HUDEP-2 (cell line): ENCODE data around the gene HPSE.
"Not testable (repeated sequence)": the region's sequence is repeated elsewhere in the genome, so short reads cannot be mapped to it uniquely, and the experiment has no call there.

Experiments
- DNase-seq, 76 experiments: peaks; one replicate each; lab custom pipeline; 2025; ENCODE audit not compliant: unreplicated experiment in 76 of 76; lab: John Stamatoyannopoulos, UW

Gene HPSE

DNA sequence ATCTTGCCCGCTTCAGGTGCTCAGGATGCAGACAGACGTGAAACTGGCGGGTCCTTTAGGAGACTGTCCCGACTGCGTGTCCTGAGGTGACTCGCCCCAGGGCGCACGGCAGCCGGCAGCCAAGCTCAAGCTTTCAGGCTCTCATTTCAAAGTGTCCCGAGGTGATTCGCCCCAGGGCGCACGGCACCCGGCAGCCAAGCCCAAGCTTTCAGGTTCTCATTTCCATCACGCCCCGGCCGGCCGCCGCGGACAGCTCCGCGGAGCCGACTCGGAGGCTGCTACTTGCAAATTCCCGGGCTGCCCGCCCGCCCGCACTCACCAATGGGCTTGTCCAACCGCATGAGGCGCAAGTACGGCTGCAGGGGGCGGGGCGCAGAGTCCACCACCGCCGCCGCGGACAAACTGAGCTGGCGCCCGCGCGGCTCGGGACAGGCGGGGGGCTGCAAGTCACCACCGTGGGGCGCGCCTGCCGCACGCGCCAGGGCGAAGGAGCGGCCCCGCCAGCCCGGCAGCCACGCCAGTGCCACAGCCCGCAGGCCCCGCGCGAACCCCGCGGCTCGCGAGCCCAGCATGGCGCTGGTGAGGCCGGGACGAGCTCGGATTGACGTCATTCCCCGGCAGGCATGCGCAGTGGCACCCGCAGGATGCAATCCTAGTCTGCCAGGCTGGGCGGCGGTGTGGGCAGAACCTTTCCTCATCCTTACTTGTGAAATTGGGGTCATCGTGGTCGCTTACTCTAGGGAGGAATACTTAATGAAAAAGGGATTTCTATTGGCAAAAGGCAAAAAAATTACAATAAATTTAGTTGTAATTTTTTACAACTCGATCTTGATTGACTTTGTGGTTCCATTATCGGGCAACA lies 50.2 kb downstream of the HPSE start, which contains the start of gene COQ2:
TSS of gene COQ2 (minus strand) at position 606 of the 862 bp plus-strand sequence. CDS start at position 572, 34 bp downstream.
- DNase-seq, result peak in 75 of 76 experiments; percentile 33 to 91 (median 84)

DNA sequence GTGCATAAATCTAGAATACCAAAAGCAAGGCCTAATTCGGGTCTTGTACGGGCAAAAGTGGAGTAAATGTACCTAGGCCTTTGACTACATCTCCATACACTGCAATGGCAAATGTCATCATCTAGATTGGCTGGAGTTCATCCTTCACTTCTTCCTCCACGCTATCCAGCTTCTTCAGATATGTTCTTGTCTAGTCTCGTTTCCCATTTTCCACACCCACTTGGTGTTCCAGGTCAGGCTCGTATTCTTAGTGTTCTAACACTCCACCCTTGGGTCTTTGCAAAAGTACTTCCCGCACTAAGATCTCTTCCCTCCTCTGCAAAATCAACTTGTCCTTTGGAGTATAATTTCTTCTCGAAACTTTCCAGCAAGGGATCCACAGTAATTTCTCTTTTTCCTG lies 51.5 kb downstream of the HPSE start:
- no peak for DNase-seq

DNA sequence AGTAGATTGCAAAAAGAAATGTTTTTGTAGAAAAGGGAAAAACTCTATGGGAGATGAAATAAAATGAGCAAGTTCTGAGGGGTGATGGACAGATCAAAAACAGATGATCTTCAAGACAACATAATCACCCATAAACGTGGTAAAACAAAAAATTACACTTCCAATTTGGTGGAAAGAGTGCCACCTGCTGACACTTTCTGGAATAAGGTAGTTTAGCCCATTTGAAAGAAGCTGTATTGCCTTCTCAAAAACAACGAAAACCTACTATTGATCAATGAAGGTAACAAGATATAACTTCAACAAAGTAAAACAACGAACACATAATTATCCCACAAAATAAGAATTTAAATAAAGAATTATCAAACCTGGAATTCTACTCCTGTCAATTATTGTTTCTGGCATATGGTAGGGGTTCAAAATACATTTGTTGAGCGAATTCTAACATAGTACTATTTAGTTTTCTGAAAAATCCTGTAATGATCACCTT lies 52.6 kb downstream of the HPSE start:
- peak in 43 of 76 experiments; percentile 1 to 67 (median 30) for DNase-seq

DNA sequence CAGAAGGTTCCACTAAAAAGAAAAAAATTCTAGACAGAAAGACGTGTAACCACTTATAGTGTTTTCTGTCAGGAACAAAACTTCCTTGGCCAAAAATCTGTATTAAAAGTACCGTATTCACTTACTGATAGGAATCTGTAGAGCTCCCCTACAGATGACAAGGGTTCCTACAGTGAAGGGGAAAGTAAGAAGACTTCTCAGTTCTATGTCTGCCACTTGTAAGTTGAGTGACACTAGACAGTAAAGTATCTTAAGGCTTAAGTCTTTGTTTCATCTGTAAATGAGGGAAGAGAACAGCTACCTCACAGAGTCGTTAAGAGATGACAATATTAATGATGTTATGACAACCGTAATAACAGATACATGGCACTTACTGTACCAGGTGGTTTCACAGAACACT lies 53.3 kb downstream of the HPSE start:
- peak in 2 of 76 experiments; percentile 6 to 11 for DNase-seq

DNA sequence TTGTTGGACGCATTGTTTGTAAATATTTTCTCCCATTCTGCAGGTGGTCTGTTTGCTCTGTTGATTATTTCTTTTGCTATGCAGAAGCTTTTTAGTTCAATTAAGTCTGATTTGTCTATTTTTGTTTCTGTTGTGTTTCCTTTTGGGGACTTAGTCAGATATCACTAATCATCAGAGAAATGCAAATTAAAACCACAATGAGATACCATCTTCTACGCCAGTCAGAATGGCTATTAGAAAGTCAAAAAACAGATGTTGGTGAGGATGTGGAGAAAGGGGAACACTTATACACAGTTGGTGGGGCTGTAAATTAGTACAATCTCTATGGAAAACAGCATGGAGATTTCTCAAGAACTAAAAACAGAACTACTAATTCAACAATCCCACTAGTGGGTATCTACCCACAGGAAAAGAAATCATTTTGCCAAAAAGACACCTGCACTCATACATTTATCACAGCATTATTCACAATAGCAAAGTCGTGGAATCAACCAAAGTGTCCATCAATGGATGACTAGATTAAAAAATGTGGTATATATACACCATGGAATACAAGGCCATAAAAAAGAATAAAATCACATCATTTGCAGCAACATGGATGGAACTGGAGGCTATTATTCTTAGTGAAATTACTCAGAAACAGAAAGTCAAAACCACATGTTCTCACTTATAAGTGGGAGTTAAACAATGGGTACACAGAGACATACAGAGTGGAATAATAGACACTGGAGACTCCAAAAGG lies 58.2 kb downstream of the HPSE start:
- DNase-seq, result no peak

DNA sequence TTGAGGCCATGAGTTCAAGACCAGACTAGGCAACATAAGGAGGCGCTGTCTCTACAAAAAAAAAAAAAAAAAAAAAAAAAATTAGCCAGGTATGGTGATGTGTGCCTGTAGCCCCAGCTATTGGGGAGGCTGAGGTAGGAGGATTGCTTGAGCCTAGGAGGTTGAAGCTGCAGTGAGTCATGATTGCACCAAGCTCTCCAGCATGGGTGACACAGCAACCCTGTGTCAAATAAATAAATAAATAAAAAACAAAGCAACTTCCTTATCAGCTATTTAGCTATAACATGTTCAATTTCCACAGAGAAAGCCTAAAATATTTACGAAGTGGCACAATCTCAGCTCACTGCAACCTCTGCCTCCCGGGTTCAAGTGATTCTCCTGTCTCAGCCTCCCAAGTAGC lies 60.7 kb downstream of the HPSE start:
- DNase-seq, result not testable (repeated sequence)

DNA sequence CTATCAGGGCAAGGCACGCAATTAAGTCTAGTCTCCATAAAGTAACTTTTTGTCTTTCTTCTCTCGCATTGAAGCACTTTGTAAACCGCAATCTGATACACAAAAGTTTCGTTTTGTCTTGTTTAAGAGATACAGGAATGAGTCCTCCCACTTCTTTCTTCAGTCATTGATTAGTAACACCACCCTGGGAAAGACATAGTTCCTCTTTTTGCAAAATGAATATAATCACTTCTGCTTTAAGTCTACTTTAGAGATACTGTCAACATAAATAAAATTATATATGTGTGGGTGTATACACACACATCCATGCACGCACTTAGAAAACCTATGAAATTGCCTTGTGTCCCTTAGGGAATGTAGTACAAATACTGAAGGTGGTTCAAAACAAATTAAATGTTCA lies 61.7 kb downstream of the HPSE start:
- DNase-seq, result peak in 12 of 76 experiments; percentile 5 to 59 (median 22)

DNA sequence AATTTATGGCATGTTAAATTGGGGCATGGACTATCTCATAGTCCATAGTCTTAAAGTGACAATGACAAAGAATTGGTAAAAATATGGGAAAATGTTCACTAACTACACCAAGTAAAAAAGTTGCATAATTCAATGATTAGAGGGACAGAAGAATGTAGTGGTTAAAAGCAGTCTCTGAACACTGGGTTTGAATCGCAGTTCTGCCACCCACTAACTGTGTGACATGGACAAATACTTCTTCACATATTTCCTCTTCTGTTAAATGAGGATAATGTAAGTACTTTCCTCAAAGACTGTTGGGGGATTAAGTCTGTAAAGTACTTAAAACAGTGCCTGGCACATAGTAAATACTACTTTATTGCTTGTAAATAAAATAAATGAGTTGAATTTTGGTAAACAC lies 65.4 kb downstream of the HPSE start:
- no peak for DNase-seq

DNA sequence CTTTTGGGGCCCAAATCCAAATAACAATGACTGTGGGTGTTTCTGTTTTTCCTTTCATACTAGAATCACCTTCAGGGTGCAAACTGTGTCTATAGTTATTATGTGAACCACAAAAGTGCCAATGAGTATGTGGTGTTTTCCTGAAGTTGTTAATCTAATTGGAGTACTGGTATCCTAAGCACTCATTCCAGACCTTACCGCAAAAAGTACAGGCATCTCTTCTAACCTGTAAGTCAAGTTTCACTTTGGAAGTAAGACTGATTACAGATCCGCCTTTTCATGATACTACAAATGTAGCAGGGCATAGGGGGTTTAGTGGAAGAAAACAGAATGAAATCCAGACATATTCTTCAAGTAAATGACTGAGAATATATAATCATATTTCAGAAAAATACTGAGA lies 66.2 kb downstream of the HPSE start:
- no peak for DNase-seq

DNA sequence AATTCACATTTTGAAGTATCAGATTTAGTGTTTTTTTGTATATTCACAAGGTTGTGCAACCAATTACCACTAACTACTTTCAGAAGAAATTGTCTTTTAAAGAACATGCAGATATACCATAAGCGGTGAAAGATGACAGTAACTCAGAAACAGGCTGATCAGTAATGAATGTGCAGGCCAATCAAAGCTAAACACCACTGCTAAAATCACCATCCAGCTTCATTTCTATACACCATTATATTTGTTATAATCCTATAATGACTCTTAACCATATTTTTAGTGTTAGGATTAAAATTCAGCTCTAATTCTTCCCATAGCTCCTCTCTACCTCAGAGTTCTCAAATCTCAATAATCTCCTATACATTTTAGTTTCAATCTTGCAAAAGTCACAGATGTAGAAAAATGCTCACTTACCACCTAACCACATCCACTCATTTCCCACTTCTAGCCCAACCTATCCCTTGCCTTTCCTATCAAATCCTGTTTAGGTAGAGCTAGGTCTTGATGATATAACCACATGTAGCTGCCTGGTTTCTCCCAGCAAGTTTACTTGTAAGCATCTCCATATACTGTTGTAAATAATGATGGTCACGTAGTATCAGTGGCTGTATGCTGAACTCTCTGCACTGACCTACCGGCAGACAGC lies 66.7 kb downstream of the HPSE start:
- DNase-seq, result no peak

DNA sequence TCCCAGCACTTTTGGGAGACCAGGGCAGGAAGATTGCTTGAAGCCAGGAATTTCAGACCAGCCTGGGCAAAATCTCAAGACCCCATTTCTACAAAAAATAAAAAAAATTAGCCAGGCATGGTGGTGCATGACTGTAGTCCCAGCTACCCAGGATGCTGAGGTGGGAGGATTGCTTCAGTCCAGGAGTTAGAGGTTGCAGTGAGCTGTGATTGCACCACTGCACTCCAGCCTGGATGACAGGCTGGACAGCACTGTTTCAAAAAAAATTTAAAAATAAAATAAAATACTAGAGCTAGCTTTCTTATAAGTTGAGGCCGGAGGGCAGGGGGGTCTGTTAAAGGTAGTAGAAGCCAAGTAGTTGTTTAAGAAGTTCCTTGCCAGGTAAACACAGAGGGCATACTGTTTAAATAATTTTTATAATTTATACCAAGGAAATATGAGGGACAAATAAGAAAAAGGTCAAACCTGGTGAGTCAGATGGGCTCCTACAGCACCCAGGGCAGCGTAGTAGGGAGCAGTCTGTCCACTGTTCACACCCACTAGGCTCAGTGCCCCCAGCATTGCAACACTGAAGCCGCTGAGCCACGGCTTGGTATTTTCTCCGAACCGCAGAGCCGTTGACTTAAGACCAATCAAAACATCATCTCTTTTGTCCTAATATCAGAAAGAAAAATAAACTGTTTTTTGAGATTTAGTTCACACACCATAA lies 67.4 kb downstream of the HPSE start:
- no peak for DNase-seq

DNA sequence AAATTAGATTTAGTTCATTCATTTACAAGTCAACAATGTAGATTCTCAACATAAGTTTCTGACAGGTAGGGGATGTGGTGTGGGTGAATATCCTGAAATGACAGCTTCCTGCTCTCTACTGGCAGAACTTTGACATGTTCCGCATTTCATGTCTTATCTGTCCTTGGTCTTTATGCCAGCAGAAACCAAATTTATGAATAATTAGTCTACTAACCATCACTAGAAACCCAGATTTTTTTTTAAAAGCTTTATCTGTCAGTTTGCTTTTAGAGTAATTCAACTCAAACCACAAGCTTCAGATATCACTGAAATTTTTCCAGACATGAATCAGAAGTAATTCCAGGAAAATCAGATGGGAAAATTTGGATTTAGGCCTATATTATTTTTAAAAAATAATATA lies 68.0 kb downstream of the HPSE start:
- no peak for DNase-seq

DNA sequence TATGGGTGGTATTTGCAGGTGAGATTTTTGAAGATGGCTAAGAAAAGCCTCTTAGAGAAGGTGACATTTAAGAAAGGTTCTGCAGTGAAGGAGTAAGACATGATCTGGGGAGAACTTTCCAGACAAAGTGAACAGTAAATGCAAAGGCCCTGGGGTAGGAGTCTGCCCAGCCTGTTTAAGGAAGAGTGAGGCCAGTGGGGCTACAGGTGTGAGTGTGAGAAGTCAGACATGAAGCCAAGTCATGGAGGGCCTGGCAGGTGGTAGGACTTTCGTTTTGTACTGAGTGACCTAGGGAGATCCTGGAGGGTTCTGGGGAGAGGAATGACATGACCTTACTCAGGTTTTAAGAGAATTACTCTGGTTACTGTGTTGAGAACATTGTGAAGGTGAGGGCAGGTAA lies 71.5 kb downstream of the HPSE start:
- no peak for DNase-seq

DNA sequence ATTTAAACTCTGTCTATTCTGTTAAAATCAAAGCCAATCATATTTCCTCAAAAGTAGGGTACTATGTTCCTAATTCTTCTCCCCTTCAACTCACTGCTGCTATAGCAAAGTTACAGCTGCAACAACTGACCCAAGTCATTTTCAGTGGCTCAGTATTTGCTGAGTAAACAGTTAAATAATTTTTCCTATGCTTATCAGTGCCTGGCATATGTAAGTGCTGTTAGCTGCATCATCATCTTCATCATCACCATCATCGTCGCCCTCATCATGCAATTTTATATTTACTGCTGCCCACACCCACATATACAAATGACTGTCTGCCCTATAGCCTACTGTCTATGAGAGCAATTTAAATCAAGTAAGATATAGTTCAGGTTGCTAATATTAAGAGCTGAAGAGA lies 72.0 kb downstream of the HPSE start:
- DNase-seq, result peak in 8 of 76 experiments; percentile 6 to 41 (median 20)

DNA sequence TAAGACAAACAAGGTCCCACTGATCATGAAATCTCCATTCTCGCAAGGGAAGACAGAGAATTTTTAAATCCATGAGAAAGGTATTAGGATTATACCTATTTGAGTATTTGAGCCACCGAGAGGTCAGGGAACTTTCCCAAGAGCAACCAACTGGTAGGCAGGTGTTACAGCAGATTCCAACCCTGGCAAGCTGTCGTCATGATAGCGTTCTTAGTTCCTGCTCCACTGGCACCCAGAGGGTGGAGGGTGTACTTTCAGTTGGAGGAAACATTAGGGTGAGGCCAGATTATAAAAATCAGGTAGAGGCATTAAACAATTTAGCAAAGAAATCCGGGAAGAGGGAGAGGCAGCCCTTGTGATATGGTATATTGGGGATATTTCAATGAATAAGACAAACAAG lies 73.3 kb downstream of the HPSE start:
- DNase-seq, result no peak

DNA sequence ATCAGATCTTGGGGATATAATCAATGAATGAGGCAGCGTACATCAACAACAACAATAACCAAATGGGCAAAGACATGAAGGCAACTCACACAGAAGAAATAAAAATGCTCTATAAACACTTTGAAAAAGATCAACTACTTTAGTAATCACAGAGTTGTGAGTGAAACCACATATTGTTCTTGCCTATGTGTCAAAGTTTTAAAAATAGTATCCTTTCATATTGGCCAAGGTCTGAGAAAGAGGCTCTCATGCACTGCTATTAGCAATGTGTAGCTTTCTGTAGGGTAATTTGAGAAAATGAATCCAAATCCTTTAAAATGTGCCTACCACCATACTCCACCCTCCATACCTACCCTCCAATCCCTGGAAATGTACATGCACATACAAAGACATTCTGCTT lies 75.1 kb downstream of the HPSE start:
- DNase-seq, result no peak

DNA sequence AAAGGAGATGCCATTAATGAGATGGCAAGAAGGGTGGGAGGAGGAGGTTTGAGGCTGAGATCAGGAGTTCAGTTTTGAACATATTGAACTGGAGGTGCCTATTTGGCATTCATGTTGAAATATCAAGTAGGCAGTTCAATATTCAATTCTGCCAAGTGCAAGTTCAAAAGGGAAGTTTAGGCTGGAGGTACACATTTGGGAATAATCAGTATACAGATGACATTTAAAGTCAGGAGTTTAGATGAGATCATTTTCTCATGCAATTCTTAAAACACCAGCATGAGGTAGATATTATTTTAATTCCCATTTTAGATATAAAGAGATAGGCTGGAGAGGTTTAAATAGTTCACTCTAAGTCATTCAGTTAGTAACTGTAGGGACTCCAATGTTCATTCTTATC lies 76.2 kb downstream of the HPSE start:
- no peak for DNase-seq

DNA sequence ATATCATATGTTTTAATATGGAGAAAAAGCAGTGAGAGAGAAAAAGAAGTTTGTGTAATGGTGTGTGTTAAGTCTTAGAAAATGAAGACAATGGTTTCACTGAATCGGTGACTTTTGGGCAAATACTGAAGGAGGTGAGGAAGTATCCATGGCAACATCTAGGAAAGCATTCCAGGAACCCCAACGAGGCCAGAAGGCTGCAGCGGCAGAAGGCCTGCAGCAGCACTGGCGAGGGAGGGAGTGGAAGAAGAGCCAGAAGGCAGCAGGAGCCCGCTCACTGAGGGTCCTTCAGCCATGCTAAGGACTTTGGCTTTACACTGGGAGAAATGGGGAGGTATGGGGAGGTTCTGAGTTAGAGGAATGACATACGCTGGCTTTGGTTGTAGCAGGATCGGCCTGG lies 76.8 kb downstream of the HPSE start:
- no peak for DNase-seq

DNA sequence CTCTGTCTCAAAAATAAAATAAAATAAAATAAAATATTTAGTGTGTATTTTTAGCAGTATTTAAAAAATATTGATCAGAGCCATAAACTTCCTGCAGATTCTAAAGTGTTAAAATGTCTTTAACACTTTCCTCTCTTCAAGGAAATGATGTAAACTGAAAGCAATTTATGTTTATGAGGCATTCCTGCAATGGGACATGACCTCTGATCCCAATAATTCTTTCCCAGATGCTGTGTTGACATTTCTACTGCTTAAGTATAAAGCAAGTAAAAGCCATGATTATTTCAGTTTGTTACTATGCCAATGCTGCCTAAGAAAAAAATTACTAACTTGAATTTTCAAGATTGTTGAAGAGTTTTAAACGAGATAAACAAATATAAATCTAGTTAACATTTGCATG lies 79.1 kb downstream of the HPSE start:
- DNase-seq, result no peak

DNA sequence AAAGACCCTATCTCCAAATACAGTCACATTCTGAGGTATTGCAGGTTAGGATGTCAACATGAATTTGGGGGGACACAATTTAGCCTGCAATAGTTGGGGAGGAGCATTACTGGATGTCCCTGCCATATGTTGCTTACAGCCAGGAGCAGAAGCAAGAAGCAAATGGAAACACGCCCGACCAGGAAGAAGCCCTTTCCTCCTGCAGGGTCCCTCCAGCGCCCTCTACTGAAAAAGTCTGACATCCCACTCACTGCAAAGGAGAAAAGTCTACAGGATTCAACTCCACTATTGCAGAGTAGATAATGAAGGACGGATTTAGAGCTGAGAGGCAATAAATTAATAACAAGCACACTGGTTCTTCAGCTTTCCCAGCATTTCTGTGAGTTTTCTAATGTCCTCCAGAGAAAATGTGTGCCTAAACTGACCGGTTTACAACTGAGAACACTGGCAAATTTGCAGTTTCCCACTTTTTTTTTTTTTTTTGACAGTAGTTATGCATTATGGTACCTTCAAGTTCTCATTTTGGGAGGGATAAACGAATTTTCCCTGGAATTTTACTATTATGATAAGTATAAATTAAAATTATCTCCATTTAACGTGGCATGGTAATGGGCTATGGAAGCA lies 81.8 kb downstream of the HPSE start:
- DNase-seq, result peak in 69 of 76 experiments; percentile 1 to 77 (median 36)
